Fibroblast of pulmonary artery (primary cell): ENCODE results near the gene ZNF880.

Experiments used
- DNase-seq: peaks from one replicate; pipeline ENCODE4 v3.0.0-alpha.2; 2010; ENCODE audit warnings: low read depth
- H3K4me3 ChIP-seq: replicated peaks from 2 replicates; pipeline ENCODE4 v1.5.1; 2011; ENCODE audit warnings: low read depth, mild to moderate bottlenecking, control low read depth, low read length, moderate library complexity
- CTCF ChIP-seq: IDR thresholded peaks from 2 replicates; pipeline ENCODE4 v1.5.1; 2011; ENCODE audit warnings: mild to moderate bottlenecking, control low read depth, low read length, inconsistent platforms; ENCODE audit errors: missing control alignments

The ZNF880 gene

GRCh38 chr19:52343548-52343947, 26.2 kb upstream of the ZNF880 start:
- TF ChIP-seq CTCF = peak; percentile 35
- no peak overlapping the region for H3K4me3 ChIP-seq
- DNase-seq = peak; percentile 38

- DNase-seq = no peak
- TF ChIP-seq CTCF = no peak
- H3K4me3 ChIP-seq = no peak overlapping the region
Observed at GRCh38 chr19:52345162-52345561, 24.6 kb upstream of the ZNF880 start.

- TF ChIP-seq CTCF = no peak
- no peak overlapping the region for H3K4me3 ChIP-seq
- DNase-seq = no peak
Observed at GRCh38 chr19:52351512-52351911, 18.2 kb upstream of the ZNF880 start.

GRCh38 chr19:52366414-52366824, 3.3 kb upstream of the ZNF880 start:
- TF ChIP-seq CTCF = no peak
- no peak overlapping the region for H3K4me3 ChIP-seq
- DNase-seq = no peak

- peak overlapping the region; percentile 92 for H3K4me3 ChIP-seq
- DNase-seq = no peak
- no peak for TF ChIP-seq CTCF
Observed at GRCh38 chr19:52370341-52370710, 603 bp downstream of the ZNF880 start.

- no peak for TF ChIP-seq CTCF
- no peak for DNase-seq
- no peak overlapping the region for H3K4me3 ChIP-seq
Observed at GRCh38 chr19:52391135-52391534, 21.4 kb downstream of the ZNF880 start.

GRCh38 chr19:52397310-52398080, 27.8 kb downstream of the ZNF880 start, which contains the start of gene ZNF528:
Gene ZNF528, plus strand, starts transcription at chr19:52397849. Its CDS starts 4,165 bp downstream, at chr19:52402014.
- peak within 1 kb of the TSS; percentile 69 for H3K4me3 ChIP-seq
- no peak for TF ChIP-seq CTCF
- DNase-seq = peak; percentile 96
